ENCODE data around the gene VSTM4. TPM values are rescaled to one million over a fixed set of nuclear protein-coding genes. Genes with fewer than 3 reads are reported as not detected.

Gene VSTM4
- total RNA-seq, 1 donor: 4.7 TPM

- no peak for DNase-seq (ENCODE audit: low read depth)
- no peak for TF ChIP-seq CTCF (IDR thresholded peaks at IDR 0.05; ENCODE audit: insufficient read depth, low read depth, low read length)
- H3K4me3 ChIP-seq (ENCODE audit: low read depth, low read length): no peak overlapping the region
Observed at GRCh38 chr10:48990226-48990625, 125.1 kb downstream of the VSTM4 start.

GRCh38 chr10:48985621-48986158 is 129.6 kb downstream of the VSTM4 start:
- TF ChIP-seq CTCF (IDR thresholded peaks at IDR 0.05; ENCODE audit: insufficient read depth, low read depth, low read length): no peak
- DNase-seq (ENCODE audit: low read depth): no peak
- H3K4me3 ChIP-seq (ENCODE audit: low read depth, low read length): no peak overlapping the region

DNA sequence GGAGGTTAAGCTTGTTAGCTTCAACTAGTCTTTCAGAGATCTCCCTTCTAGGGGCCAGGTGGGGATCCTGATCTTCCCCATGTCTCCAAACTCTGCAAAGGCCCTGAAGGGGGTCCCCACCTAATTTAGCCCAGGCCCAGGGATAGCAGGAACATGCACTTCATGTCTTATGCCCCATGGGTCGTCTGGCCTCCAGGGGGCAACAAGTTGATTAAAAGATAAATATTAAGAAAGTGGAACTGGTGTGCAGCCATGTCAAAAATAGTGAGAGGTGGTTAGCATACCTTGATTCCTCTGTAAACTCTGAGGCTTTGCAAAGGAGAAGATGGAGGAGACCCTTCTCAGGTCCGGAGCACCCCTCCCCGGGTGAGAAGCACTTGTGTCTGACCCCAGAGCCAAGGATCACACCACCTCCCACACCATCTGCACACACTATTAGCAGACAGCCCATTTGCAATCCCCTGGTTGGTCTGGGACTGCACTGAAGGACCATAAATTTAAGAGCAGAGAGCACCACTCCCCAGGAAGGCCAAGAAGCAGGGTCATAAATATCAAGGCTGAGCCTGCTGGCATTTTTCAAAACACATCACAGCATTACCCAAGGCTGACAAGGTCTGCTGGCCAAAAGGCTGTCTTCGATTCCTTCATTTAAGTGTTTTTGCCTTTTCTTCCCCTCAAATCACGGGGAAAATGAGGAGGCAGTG is 131.5 kb downstream of the VSTM4 start:
- no peak for TF ChIP-seq CTCF (IDR thresholded peaks at IDR 0.05; ENCODE audit: insufficient read depth, low read depth, low read length)
- DNase-seq (ENCODE audit: low read depth): no peak
- H3K4me3 ChIP-seq (ENCODE audit: low read depth, low read length): no peak overlapping the region

DNA sequence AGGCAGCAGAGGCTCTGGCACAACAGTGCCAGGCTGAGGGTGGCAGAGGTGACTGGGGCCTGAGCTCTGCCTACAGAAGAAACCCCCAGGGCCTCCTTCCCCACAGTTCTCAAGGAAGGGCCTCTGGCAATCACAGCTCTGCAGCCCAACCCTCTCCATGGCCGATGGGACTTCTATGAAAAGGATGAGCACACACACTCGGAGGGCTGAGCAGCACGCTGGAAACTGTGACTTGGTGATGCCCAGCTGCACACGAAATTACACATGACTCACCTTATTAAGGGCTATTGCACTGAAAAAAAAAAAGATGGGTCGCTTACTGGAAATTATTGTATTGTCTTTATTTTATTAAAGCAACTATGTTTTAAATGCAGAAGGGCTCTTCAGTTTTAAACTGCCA is 132.7 kb downstream of the VSTM4 start:
- H3K4me3 ChIP-seq (ENCODE audit: low read depth, low read length): no peak overlapping the region
- DNase-seq (ENCODE audit: low read depth): no peak
- TF ChIP-seq CTCF (IDR thresholded peaks at IDR 0.05; ENCODE audit: insufficient read depth, low read depth, low read length): no peak

DNA sequence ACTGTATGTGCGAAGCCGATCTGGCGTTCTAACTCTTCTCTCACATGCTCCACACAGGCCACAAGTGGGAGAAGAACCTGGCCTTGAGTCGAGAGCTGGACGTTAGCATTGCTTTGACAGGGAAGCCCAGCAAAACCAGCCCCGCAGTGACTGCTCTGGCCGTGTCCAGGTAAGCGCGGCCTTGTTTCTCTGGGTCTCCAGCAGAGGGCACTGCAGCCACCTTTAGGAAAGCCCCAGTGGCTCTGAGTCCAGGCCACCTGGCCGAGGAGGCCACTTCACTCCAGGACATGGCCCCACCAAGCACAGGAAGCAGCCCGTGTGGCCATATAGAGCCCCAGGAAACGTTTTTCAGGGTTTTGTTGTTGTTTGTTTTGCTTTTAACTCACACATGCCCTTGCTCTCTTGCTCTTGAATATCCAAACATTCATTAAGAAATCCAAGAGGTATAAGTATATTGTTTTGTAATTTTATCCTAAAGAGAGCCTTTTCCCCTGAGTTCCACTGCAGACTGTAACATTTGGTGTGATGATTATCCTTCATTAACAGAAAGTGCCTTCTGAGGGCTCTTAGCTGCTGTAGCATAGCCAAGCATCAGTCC is 133.9 kb downstream of the VSTM4 start:
- H3K4me3 ChIP-seq (ENCODE audit: low read depth, low read length): no peak overlapping the region
- DNase-seq (ENCODE audit: low read depth): peak; percentile 42
- peak; percentile 87 for TF ChIP-seq CTCF (IDR thresholded peaks at IDR 0.05; ENCODE audit: insufficient read depth, low read depth, low read length)

DNA sequence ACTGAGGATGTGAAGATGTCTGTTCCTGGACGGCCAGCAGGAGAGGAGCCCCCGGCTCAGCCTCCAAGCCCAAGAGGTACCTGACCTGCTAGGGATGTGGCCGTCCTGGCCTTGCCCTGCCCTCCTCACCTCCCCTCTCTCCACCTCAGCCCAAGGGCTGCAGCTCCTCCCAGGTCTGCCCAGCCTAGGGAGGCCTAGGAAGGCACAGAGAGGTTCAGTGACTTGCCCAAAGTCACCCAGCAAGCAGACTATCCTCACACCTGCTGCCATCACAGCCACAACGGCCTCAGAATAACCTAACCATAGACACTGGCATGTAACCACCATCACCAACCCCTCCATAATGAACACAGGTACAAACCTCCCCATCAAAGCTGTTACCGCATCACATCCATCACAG is 137.0 kb downstream of the VSTM4 start:
- no peak overlapping the region for H3K4me3 ChIP-seq (ENCODE audit: low read depth, low read length)
- DNase-seq (ENCODE audit: low read depth): no peak
- TF ChIP-seq CTCF (IDR thresholded peaks at IDR 0.05; ENCODE audit: insufficient read depth, low read depth, low read length): no peak

All from fibroblast of villous mesenchyme (primary cell).